H9 (cell line): ENCODE results near the gene NPBWR2. TPM values are rescaled to one million over a fixed set of nuclear protein-coding genes. Genes with fewer than 3 reads are reported as not detected.

ENCODE experiments used
- DNase-seq: peaks from one replicate; pipeline ENCODE4 v3.0.0-alpha.2; 2017
- H2AFZ ChIP-seq: one replicate; pipeline ENCODE4 v1.6.1; 2013; ENCODE audit warnings: mild to moderate bottlenecking, low read length, control low read depth, moderate library complexity
- H2AK5ac ChIP-seq: 2 replicates; pipeline ENCODE4 v1.6.1; 2013; ENCODE audit warnings: low read length, control low read depth, mixed read lengths; ENCODE audit not compliant: insufficient read length
- H2BK120ac ChIP-seq: one replicate; pipeline ENCODE4 v1.6.1; 2013; ENCODE audit warnings: low read depth, mild to moderate bottlenecking, low read length, control low read depth, inconsistent platforms; ENCODE audit not compliant: poor library complexity, severe bottlenecking
- H2BK12ac ChIP-seq: 2 replicates; pipeline ENCODE4 v1.6.1; 2013; ENCODE audit warnings: low read length, control low read depth, mixed read lengths, low read depth; ENCODE audit not compliant: insufficient read length
- H2BK15ac ChIP-seq: 2 replicates; pipeline ENCODE4 v1.6.1; 2013; ENCODE audit warnings: low read depth, low read length, control low read depth
- H2BK20ac ChIP-seq: one replicate; pipeline ENCODE4 v1.6.1; 2013; ENCODE audit warnings: low read depth, mild to moderate bottlenecking, low read length, control low read depth, inconsistent platforms; ENCODE audit not compliant: poor library complexity, severe bottlenecking
- H2BK5ac ChIP-seq: 2 replicates; pipeline ENCODE4 v1.6.1; 2013; ENCODE audit warnings: low read length, control low read depth, mixed read lengths; ENCODE audit not compliant: insufficient read length
- H3K14ac ChIP-seq: 2 replicates; pipeline ENCODE4 v1.6.1; 2013; ENCODE audit warnings: low read length, control low read depth; ENCODE audit not compliant: insufficient read depth
- H3K18ac ChIP-seq: 2 replicates; pipeline ENCODE4 v1.6.1; 2013; ENCODE audit warnings: low read depth, mild to moderate bottlenecking, mixed read lengths, low read length, control low read depth; ENCODE audit not compliant: insufficient read length
- H3K23ac ChIP-seq: 2 replicates; pipeline ENCODE4 v1.6.1; 2013; ENCODE audit warnings: low read length, control low read depth, mixed read lengths, low read depth; ENCODE audit not compliant: insufficient read length
- H3K23me2 ChIP-seq: 2 replicates; pipeline ENCODE4 v1.6.1; 2013; ENCODE audit warnings: low read depth, mild to moderate bottlenecking, mixed read lengths, low read length, control low read depth; ENCODE audit not compliant: insufficient read length, poor library complexity, severe bottlenecking
- H3K27ac ChIP-seq: 2 replicates; pipeline ENCODE4 v1.5.1; 2013; ENCODE audit warnings: low read length, control low read depth, mixed read lengths, low read depth; ENCODE audit not compliant: insufficient read length
- H3K27me3 ChIP-seq: 2 replicates; pipeline ENCODE4 v1.6.1; 2013; ENCODE audit warnings: low read length, control low read depth, inconsistent platforms; ENCODE audit not compliant: insufficient read depth
- H3K4ac ChIP-seq: 2 replicates; pipeline ENCODE4 v1.6.1; 2013; ENCODE audit warnings: low read depth, mild to moderate bottlenecking, control low read depth, inconsistent platforms, low read length, moderate library complexity
- H3K4me1 ChIP-seq: 2 replicates; pipeline ENCODE4 v1.6.1; 2013; ENCODE audit warnings: low read length, control low read depth, inconsistent platforms; ENCODE audit not compliant: insufficient read depth
- H3K4me2 ChIP-seq: 2 replicates; pipeline ENCODE4 v1.6.1; 2013; ENCODE audit warnings: low read length, control low read depth, mixed read lengths; ENCODE audit not compliant: insufficient read length, insufficient read depth
- H3K56ac ChIP-seq: 2 replicates; pipeline ENCODE4 v1.6.1; 2013; ENCODE audit warnings: low read depth, mild to moderate bottlenecking, mixed read lengths, low read length, control low read depth; ENCODE audit not compliant: insufficient read length
- H3K79me1 ChIP-seq: 2 replicates; pipeline ENCODE4 v1.6.1; 2013; ENCODE audit warnings: low read depth, mild to moderate bottlenecking, moderate library complexity, low read length, control low read depth, inconsistent platforms; ENCODE audit not compliant: insufficient read depth, poor library complexity, severe bottlenecking
- H3K79me2 ChIP-seq: 2 replicates; pipeline ENCODE4 v1.6.1; 2013; ENCODE audit warnings: low read length, control low read depth, inconsistent platforms; ENCODE audit not compliant: insufficient read depth
- H3K9ac ChIP-seq: 2 replicates; pipeline ENCODE4 v1.6.1; 2013; ENCODE audit warnings: low read length, control low read depth, mixed read lengths; ENCODE audit not compliant: insufficient read length; ENCODE audit errors: extremely low read depth
- H3K9me3 ChIP-seq: one replicate; pipeline ENCODE4 v1.6.1; 2013; ENCODE audit warnings: low read depth, low read length, inconsistent platforms; ENCODE audit not compliant: control insufficient read depth
- H3T11ph ChIP-seq: one replicate; pipeline ENCODE4 v1.6.1; 2013; ENCODE audit warnings: mild to moderate bottlenecking, low read length, control low read depth, inconsistent platforms
- H4K20me1 ChIP-seq: one replicate; pipeline ENCODE4 v1.6.1; 2013; ENCODE audit not compliant: control insufficient read depth, insufficient read length, insufficient read depth
- H4K5ac ChIP-seq: 2 replicates; pipeline ENCODE4 v1.6.1; 2013; ENCODE audit warnings: low read depth, mild to moderate bottlenecking, mixed read lengths, low read length, control low read depth; ENCODE audit not compliant: insufficient read length
- H4K8ac ChIP-seq: replicated peaks from 2 replicates; pipeline ENCODE4 v1.6.1; 2013; ENCODE audit warnings: low read length, control low read depth, mixed read lengths, low read depth; ENCODE audit not compliant: insufficient read length
- H4K91ac ChIP-seq: 2 replicates; pipeline ENCODE4 v1.6.1; 2013; ENCODE audit warnings: low read depth, mild to moderate bottlenecking, moderate library complexity, mixed read lengths, low read length, control low read depth; ENCODE audit not compliant: insufficient read length
- H3K27ac Mint-ChIP-seq, 3 experiments: 2 replicates in 2 of 3; 3 replicates in 1 of 3; pipeline ENCODE4 v1.8.0; 2020 to 2021; ENCODE audit warnings: mixed read lengths in 3 of 3, mild to moderate bottlenecking in 1 of 3, moderate library complexity in 1 of 3
- H3K27me3 Mint-ChIP-seq: 2 replicates; pipeline ENCODE4 v1.8.0; 2021; ENCODE audit warnings: low read depth, mild to moderate bottlenecking, moderate library complexity, mixed read lengths
- H3K36me3 Mint-ChIP-seq, 3 experiments: 2 replicates in 2 of 3; 3 replicates in 1 of 3; pipeline ENCODE4 v1.8.0; 2020 to 2021; ENCODE audit warnings: low read depth in 3 of 3, mixed read lengths in 3 of 3; ENCODE audit not compliant: insufficient read depth in 1 of 3
- H3K4me1 Mint-ChIP-seq, 2 experiments: 2 replicates each; pipeline ENCODE4 v1.8.0; 2020; ENCODE audit warnings: mixed read lengths in 2 of 2
- H3K4me3 Mint-ChIP-seq, 2 experiments: 2 replicates in 1 of 2; 3 replicates in 1 of 2; pipeline ENCODE4 v1.8.0; 2020 to 2021; ENCODE audit warnings: mild to moderate bottlenecking in 2 of 2, mixed read lengths in 2 of 2, moderate library complexity in 1 of 2
- H3K9me3 Mint-ChIP-seq, 2 experiments: 2 replicates in 1 of 2; 3 replicates in 1 of 2; pipeline ENCODE4 v1.8.0; 2020; ENCODE audit warnings: mild to moderate bottlenecking in 2 of 2, mixed read lengths in 2 of 2, moderate library complexity in 1 of 2
- CTCF ChIP-seq: fragments of 200-600 bp; sonication (generic); conservative IDR thresholded peaks from 3 replicates; pipeline ENCODE4 v1.8.0; 2021; ENCODE audit warnings: antibody characterized with exemption, mild to moderate bottlenecking
- WGBS: extraction: QIAGEN DNeasy Blood & Tissue Kit; methylation state at CpG from one replicate; pipeline ENCODE4 v1.1.7; 2013; ENCODE audit warnings: missing lambda C conversion rate, low lambda C conversion rate, mixed read lengths; ENCODE audit not compliant: insufficient read length; ENCODE audit errors: extremely low coverage; 5-methylcytosine and 5-hydroxymethylcytosine counted together
- total RNA-seq: library from RNA; stranded (reverse); gene quantifications from 2 replicates; pipeline ENCODE4 v1.2.1, GENCODE V29; 2021

The NPBWR2 gene
- total RNA-seq, 1 experiment from 2014 or later = not detected

DNA sequence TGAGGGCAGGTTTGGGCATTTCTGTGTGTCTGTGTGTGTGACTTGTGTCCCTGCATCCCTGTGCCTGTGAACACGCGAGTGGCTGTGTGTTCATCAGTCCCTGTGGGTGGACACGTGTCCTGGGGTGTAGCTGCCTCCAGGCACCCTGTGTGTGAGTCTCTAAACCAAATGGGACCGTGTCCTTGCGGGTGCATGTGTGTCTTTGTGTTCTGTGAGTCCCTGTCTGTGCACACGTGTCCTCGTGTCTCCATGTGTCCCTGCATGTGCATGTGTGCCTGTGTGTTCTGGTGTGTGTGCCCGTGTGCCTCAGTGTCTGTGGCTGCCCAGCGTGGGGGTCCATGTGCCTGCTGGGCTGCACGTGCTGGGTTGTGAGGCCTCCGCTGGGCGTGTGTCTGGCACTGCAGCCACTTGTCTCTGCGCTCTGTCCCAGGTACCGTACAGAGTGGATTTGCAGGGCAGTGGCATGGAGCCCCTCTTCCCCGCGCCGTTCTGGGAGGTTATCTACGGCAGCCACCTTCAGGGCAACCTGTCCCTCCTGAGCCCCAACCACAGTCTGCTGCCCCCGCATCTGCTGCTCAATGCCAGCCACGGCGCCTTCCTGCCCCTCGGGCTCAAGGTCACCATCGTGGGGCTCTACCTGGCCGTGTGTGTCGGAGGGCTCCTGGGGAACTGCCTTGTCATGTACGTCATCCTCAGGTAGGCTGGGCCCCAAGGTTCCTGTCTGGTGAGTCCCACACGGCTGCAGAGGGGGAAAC is 14.9 kb downstream of the NPBWR2 start:
- H2BK12ac ChIP-seq = no peak overlapping the region
- peaks cover 34% of the 10 kb centered on the region for H3K27me3 Mint-ChIP-seq
- no peaks in the 10 kb centered on the region for H3K23me2 ChIP-seq
- no peak overlapping the region for H3K27ac ChIP-seq
- no peak overlapping the region for H2BK20ac ChIP-seq
- no peak overlapping the region for H2BK120ac ChIP-seq
- H4K5ac ChIP-seq = no peak overlapping the region
- H4K20me1 ChIP-seq = no peaks in the 10 kb centered on the region
- H4K91ac ChIP-seq = no peak overlapping the region
- H3K4me2 ChIP-seq = no peak overlapping the region
- peaks cover 2 to 5% (median 2%) of the 10 kb centered on the region in 3 experiments; a peak in 5 of 7 replicates for H3K36me3 Mint-ChIP-seq
- H3K9me3 ChIP-seq = no peaks in the 10 kb centered on the region
- H3K27ac Mint-ChIP-seq = peak overlapping the region in 2 of 3 experiments; percentile 49 to 70; a peak in 2 of 7 replicates
- no peak overlapping the region for H2BK5ac ChIP-seq
- no peak overlapping the region for H4K8ac ChIP-seq
- H3K4me1 ChIP-seq = no peaks in the 10 kb centered on the region; the same call in 1 of the 2 replicates
- peaks cover 6 to 11% of the 10 kb centered on the region in 2 experiments for H3K4me1 Mint-ChIP-seq
- no peak overlapping the region for H3K4me3 Mint-ChIP-seq
- no peak overlapping the region for H3K14ac ChIP-seq
- H3K9me3 Mint-ChIP-seq = peaks cover 8 to 9% of the 10 kb centered on the region in 2 experiments
- no peak overlapping the region for H3K9ac ChIP-seq
- no peak overlapping the region for H2AK5ac ChIP-seq
- H3K18ac ChIP-seq = no peak overlapping the region
- no peak overlapping the region for H2BK15ac ChIP-seq
- H3T11ph ChIP-seq = no peak overlapping the region
- H3K79me2 ChIP-seq = no peaks in the 10 kb centered on the region
- H3K79me1 ChIP-seq = no peaks in the 10 kb centered on the region
- H3K56ac ChIP-seq = no peak overlapping the region
- H3K23ac ChIP-seq = no peak overlapping the region
- no peak for TF ChIP-seq CTCF
- no CpG with 5 or more reads among the region's 27 CpGs for WGBS
- no peak overlapping the region for H3K4ac ChIP-seq
- DNase-seq = no peak
- no peaks in the 10 kb centered on the region for H3K27me3 ChIP-seq
- no peak overlapping the region for H2AFZ ChIP-seq
